Fibroblast of lung (primary cell): Measurements from ENCODE around the gene FAM151B.

Source experiments
- CTCF ChIP-seq, 2 donors: IDR thresholded peaks in 1 of 2; conservative IDR thresholded peaks in 1 of 2; 1 replicate in 1 of 2; 2 replicates in 1 of 2; pipeline ENCODE4 v1.5.1; 2011 to 2012; ENCODE audit warnings: low read length in 2 of 2, control low read depth in 1 of 2, inconsistent platforms in 1 of 2, low read depth in 1 of 2, mild to moderate bottlenecking in 1 of 2
- EZH2 ChIP-seq: IDR thresholded peaks from 2 replicates; pipeline ENCODE4 v1.5.1; 2012; ENCODE audit warnings: low read length, control low read depth, mild to moderate bottlenecking; ENCODE audit errors: missing control alignments

- TF ChIP-seq CTCF (conservative IDR thresholded peaks at IDR 0.05 in 1 of 2, IDR thresholded peaks at IDR 0.05 in 1 of 2; ENCODE audit: low read depth in 1 of 2, low read length in 2 of 2): no peak
- no peak for TF ChIP-seq EZH2
Measured at GRCh38 chr5:80555099-80555498, 67.2 kb downstream of the FAM151B start.
